SU-DHL-6 (cell line): ENCODE measurements around the gene ASPHD2.
A peak's percentile ranks its signal among the peaks of the same experiment; 100 is the strongest.

ENCODE experiments used
- H2AFZ ChIP-seq: fragments of 200-600 bp; sonication (generic); 2 replicates; pipeline ENCODE4 v1.6.1; 2014; ENCODE audit warnings: low read depth, mild to moderate bottlenecking, moderate library complexity, mixed read lengths, antibody characterized with exemption, low read length; ENCODE audit not compliant: severe bottlenecking
- H3F3A ChIP-seq: fragments of 200-600 bp; shearing (Covaris generic); 2 replicates; pipeline ENCODE4 v1.6.0; 2016; ENCODE audit warnings: antibody characterized with exemption, mild to moderate bottlenecking; ENCODE audit not compliant: insufficient read depth
- H3K27ac ChIP-seq: fragments of 200-600 bp; sonication (generic); 2 replicates; pipeline ENCODE4 v1.5.1; 2016; ENCODE audit warnings: low read depth, mild to moderate bottlenecking, low read length, moderate library complexity, mixed read lengths
- H3K27me3 ChIP-seq: fragments of 200-600 bp; sonication (generic), shearing (Covaris generic); 2 replicates; pipeline ENCODE4 v1.6.0; 2014; ENCODE audit warnings: mild to moderate bottlenecking, low read length
- H3K36me3 ChIP-seq: fragments of 200-600 bp; sonication (generic); 2 replicates; pipeline ENCODE4 v1.6.1; 2014; ENCODE audit warnings: mild to moderate bottlenecking, low read length, mixed read lengths
- H3K4me2 ChIP-seq: fragments of 300-600, 200-600 bp; shearing (Covaris generic), sonication (generic); 2 replicates; pipeline ENCODE4 v1.6.0; 2014; ENCODE audit warnings: low read length, low read depth, mild to moderate bottlenecking; ENCODE audit not compliant: poor library complexity, severe bottlenecking
- H3K4me3 ChIP-seq: fragments of 200-600 bp; sonication (generic); 2 replicates; pipeline ENCODE4 v1.5.1; 2014; ENCODE audit warnings: antibody characterized with exemption, low read length, mild to moderate bottlenecking, mixed read lengths; ENCODE audit not compliant: insufficient read depth, poor library complexity, severe bottlenecking
- H3K79me2 ChIP-seq: fragments of 200-600 bp; sonication (generic); 2 replicates; pipeline ENCODE4 v1.6.1; 2014; ENCODE audit warnings: mild to moderate bottlenecking, low read length, moderate library complexity; ENCODE audit not compliant: insufficient read depth
- H3K9ac ChIP-seq: fragments of 200-600 bp; sonication (generic); 2 replicates; pipeline ENCODE4 v1.7.0; 2014; ENCODE audit warnings: mild to moderate bottlenecking, low read length
- H3K9me2 ChIP-seq: fragments of 200-600 bp; sonication (generic); replicated peaks from 2 replicates; pipeline ENCODE4 v1.6.1; 2014; ENCODE audit warnings: low read length; ENCODE audit not compliant: insufficient read depth
- H3K9me3 ChIP-seq: fragments of 200-600 bp; sonication (generic); 2 replicates; pipeline ENCODE4 v1.6.1; 2014; ENCODE audit warnings: low read length, mixed read lengths; ENCODE audit not compliant: insufficient read depth
- H4K20me1 ChIP-seq: fragments of 200-600 bp; sonication (generic); 2 replicates; pipeline ENCODE4 v1.6.1; 2014; ENCODE audit warnings: low read depth, mild to moderate bottlenecking, antibody characterized with exemption, low read length, moderate library complexity, mixed read lengths
- CTCF ChIP-seq: fragments of 200-600 bp; sonication (generic); IDR thresholded peaks from one replicate; pipeline ENCODE4 v1.5.1; 2017; ENCODE audit warnings: antibody characterized with exemption, mild to moderate bottlenecking, low read length, moderate library complexity; ENCODE audit not compliant: insufficient read depth, poor library complexity, severe bottlenecking
- EZH2phosphoT487 ChIP-seq: fragments of 200-600 bp; sonication (generic), shearing (Covaris generic); conservative IDR thresholded peaks from 2 replicates; pipeline ENCODE4 v1.6.1; 2018; ENCODE audit warnings: mild to moderate bottlenecking, antibody characterized with exemption, low read length, moderate library complexity, mixed read lengths

Gene ASPHD2

DNA sequence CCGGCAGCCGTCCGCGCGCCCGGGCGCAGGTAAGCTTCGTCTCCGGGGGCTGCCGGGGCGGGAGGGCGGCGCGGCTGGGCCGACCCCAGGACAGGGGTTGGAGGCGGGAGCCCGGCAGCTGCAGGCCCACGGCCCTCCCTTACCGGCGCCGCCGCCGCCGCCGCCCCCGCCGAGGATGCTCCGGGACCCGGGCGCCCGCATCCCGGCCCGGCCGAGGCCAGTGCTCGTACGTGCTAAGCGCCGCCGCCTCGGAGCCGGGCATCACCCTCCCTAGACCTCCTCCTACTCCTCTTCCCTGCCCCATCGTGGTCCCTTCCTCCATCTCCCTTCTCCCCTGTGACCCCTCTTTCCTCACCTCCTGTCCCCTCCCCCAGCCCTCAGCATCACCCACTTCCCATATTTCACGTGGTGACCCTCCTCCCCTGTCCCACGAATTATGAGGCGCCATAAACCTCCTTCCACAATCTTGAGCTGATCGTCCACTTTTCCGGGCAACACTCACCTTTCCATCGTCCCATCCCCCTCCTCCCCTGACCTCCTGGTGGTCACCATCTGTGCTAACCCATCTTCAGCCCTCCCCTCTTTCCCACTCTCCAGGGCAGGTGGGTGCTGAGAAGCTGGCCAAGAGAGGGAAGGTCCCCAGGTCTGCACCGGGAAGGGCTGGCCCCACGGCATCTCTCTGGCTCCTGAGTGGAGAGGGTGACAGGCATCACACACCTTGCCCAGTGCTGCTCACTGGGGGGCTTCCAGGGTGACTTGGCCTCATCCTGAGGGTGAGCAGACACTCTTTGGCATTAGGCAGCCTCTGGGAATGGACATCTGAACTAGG is 612 bp downstream of the ASPHD2 start:
- Histone ChIP-seq H3F3A (peaks cover 14% of the 10 kb centered on the region), H3K9me3 (no peaks in the 10 kb centered on the region), H4K20me1 (no peaks in the 10 kb centered on the region), H3K27me3 (no peaks in the 10 kb centered on the region), H3K9ac (peak overlapping the region; percentile 57), H2AFZ (no peak overlapping the region), H3K4me3 (peak overlapping the region; percentile 54), H3K27ac (no peak overlapping the region), H3K36me3 (no peaks in the 10 kb centered on the region), H3K79me2 (no peaks in the 10 kb centered on the region), H3K4me2 (peak overlapping the region; percentile 71), H3K9me2 (no peaks in the 10 kb centered on the region)
- TF ChIP-seq EZH2phosphoT487: no peak
- no peak for TF ChIP-seq CTCF

- no peak overlapping the region for H3K4me3 ChIP-seq
- H3K4me2 ChIP-seq: peak overlapping the region; percentile 71
- H3K9me3 ChIP-seq: no peaks in the 10 kb centered on the region
- H3K9me2 ChIP-seq: no peaks in the 10 kb centered on the region
- H2AFZ ChIP-seq: no peak overlapping the region
- H3K27me3 ChIP-seq: no peaks in the 10 kb centered on the region
- TF ChIP-seq CTCF: no peak
- no peak for TF ChIP-seq EZH2phosphoT487
- H3K9ac ChIP-seq: no peak overlapping the region
- no peaks in the 10 kb centered on the region for H3K79me2 ChIP-seq
- H3K36me3 ChIP-seq: no peaks in the 10 kb centered on the region
- H3K27ac ChIP-seq: no peak overlapping the region
- H3F3A ChIP-seq: peaks cover 14% of the 10 kb centered on the region
- H4K20me1 ChIP-seq: no peaks in the 10 kb centered on the region
These were observed 1.5 kb downstream of the ASPHD2 start for GRCh38 chr22:26430600-26430999.

GRCh38 chr22:26431261-26431995 is 2.4 kb downstream of the ASPHD2 start:
- TF ChIP-seq CTCF (no peak), EZH2phosphoT487 (no peak)

More at GRCh38 chr22:26431261-26431995, 2.4 kb downstream of the ASPHD2 start:
- no peaks in the 10 kb centered on the region for H4K20me1 ChIP-seq
- no peak overlapping the region for H2AFZ ChIP-seq
- H3K9me2 ChIP-seq: no peaks in the 10 kb centered on the region
- H3F3A ChIP-seq: peaks cover 14% of the 10 kb centered on the region
- H3K36me3 ChIP-seq: no peaks in the 10 kb centered on the region
- no peak overlapping the region for H3K4me3 ChIP-seq
- H3K4me2 ChIP-seq: no peak overlapping the region
- no peaks in the 10 kb centered on the region for H3K79me2 ChIP-seq
- no peak overlapping the region for H3K27ac ChIP-seq
- H3K27me3 ChIP-seq: no peaks in the 10 kb centered on the region
- no peaks in the 10 kb centered on the region for H3K9me3 ChIP-seq
- no peak overlapping the region for H3K9ac ChIP-seq
